ENCODE data around the gene TRUB1.

- TF ChIP-seq CTCF (IDR thresholded peaks at IDR 0.05; ENCODE audit: borderline replicate concordance, extremely low read depth, low read length, poor library complexity, severe bottlenecking) (no peak), EZH2 (IDR thresholded peaks at IDR 0.05; ENCODE audit: borderline replicate concordance, low read depth, low read length, severe bottlenecking) (no peak)
Measured at GRCh38 chr10:114922003-114922402, 16.0 kb upstream of the TRUB1 start.

All from DND-41 (cell line).